Fibroblast of the aortic adventitia (primary cell): ENCODE measurements around the gene OXSR1. TPM values are rescaled to one million over a fixed set of nuclear protein-coding genes. Genes with fewer than 3 reads are reported as not detected.

Source experiments
- DNase-seq: peaks from one replicate; pipeline ENCODE4 v3.0.0-alpha.2; 2010; ENCODE audit warnings: low read depth
- H3K4me3 ChIP-seq: 2 replicates; pipeline ENCODE4 v1.5.1; 2011; ENCODE audit warnings: low read depth, mild to moderate bottlenecking, control low read depth, low read length, moderate library complexity
- CTCF ChIP-seq: IDR thresholded peaks from 2 replicates; pipeline ENCODE4 v1.5.1; 2011; ENCODE audit warnings: mild to moderate bottlenecking, low read length, control low read depth, inconsistent platforms; ENCODE audit not compliant: insufficient read depth
- total RNA-seq: library from RNA; depleted of rRNA; stranded (reverse); fragments of >200 nt; gene quantifications from 2 replicates; pipeline ENCODE4 v1.2.3, GENCODE V29; 2012; ENCODE audit warnings: low replicate concordance

The OXSR1 gene
- total RNA-seq, 1 donor = 36.2 TPM

GRCh38 chr3:38268522-38268921 is 103.2 kb downstream of the OXSR1 start:
- no peak overlapping the region for H3K4me3 ChIP-seq
- TF ChIP-seq CTCF = no peak
- DNase-seq = no peak

GRCh38 chr3:38270606-38271005 is 105.3 kb downstream of the OXSR1 start:
- TF ChIP-seq CTCF = no peak

GRCh38 chr3:38271553-38271952 is 106.2 kb downstream of the OXSR1 start:
- no peak overlapping the region for H3K4me3 ChIP-seq
- no peak for TF ChIP-seq CTCF
- no peak for DNase-seq

More at GRCh38 chr3:38270606-38271005, 105.3 kb downstream of the OXSR1 start:
- H3K4me3 ChIP-seq = no peak overlapping the region
- DNase-seq = no peak

GRCh38 chr3:38274864-38275649 is 109.7 kb downstream of the OXSR1 start:
- H3K4me3 ChIP-seq = no peak overlapping the region
- no peak for TF ChIP-seq CTCF
- no peak for DNase-seq

- TF ChIP-seq CTCF = no peak
- no peak for DNase-seq
- no peak overlapping the region for H3K4me3 ChIP-seq
These were observed 110.3 kb downstream of the OXSR1 start for GRCh38 chr3:38275658-38276057.

GRCh38 chr3:38276081-38276916 is 111.0 kb downstream of the OXSR1 start:
- no peak for DNase-seq
- no peak for TF ChIP-seq CTCF
- no peak overlapping the region for H3K4me3 ChIP-seq
